ENCODE measurements around the gene MMP2.

MMP2 gene

GRCh38 chr16:55469821-55470532 is 9.0 kb upstream of the MMP2 start:
- Histone ChIP-seq H2AFZ (ENCODE audit: low read length) (no peak overlapping the region), H3K27ac (ENCODE audit: low read length) (no peak overlapping the region), H3K4me2 (ENCODE audit: low read depth, low read length) (no peak overlapping the region), H4K20me1 (ENCODE audit: insufficient read depth, low read length) (no peaks in the 10 kb centered on the region), H3K27me3 (replicated peaks; ENCODE audit: insufficient read depth, low read length) (no peaks in the 10 kb centered on the region), H3K79me2 (ENCODE audit: low read length) (no peaks in the 10 kb centered on the region), H3K9me2 (replicated peaks; ENCODE audit: insufficient read depth, low read length) (no peaks in the 10 kb centered on the region), H3F3A (ENCODE audit: insufficient read depth, low read length) (no peaks in the 10 kb centered on the region), H3K9ac (ENCODE audit: low read length) (no peak overlapping the region), H3K4me3 (ENCODE audit: low read length) (no peak overlapping the region), H3K9me3 (replicated peaks; ENCODE audit: insufficient read depth, low read length) (no peaks in the 10 kb centered on the region), H3K4me1 (ENCODE audit: low read length) (no peaks in the 10 kb centered on the region), H3K36me3 (replicated peaks; ENCODE audit: insufficient read depth, low read length) (no peaks in the 10 kb centered on the region)
- TF ChIP-seq EZH2phosphoT487 (IDR thresholded peaks at IDR 0.05; ENCODE audit: low read length): no peak
- TF ChIP-seq, protein P1, sequence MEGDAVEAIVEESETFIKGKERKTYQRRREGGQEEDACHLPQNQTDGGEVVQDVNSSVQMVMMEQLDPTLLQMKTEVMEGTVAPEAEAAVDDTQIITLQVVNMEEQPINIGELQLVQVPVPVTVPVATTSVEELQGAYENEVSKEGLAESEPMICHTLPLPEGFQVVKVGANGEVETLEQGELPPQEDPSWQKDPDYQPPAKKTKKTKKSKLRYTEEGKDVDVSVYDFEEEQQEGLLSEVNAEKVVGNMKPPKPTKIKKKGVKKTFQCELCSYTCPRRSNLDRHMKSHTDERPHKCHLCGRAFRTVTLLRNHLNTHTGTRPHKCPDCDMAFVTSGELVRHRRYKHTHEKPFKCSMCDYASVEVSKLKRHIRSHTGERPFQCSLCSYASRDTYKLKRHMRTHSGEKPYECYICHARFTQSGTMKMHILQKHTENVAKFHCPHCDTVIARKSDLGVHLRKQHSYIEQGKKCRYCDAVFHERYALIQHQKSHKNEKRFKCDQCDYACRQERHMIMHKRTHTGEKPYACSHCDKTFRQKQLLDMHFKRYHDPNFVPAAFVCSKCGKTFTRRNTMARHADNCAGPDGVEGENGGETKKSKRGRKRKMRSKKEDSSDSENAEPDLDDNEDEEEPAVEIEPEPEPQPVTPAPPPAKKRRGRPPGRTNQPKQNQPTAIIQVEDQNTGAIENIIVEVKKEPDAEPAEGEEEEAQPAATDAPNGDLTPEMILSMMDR (IDR thresholded peaks at IDR 0.05; ENCODE audit: low read length): no peak
- TF ChIP-seq EZH2 (optimal IDR thresholded peaks at IDR 0.05; ENCODE audit: low read depth, low read length): no peak
- no peak for DNase-seq

GRCh38 chr16:55470533-55471371 is 8.2 kb upstream of the MMP2 start:
- TF ChIP-seq EZH2 (optimal IDR thresholded peaks at IDR 0.05; ENCODE audit: low read depth, low read length) (no peak), EZH2phosphoT487 (IDR thresholded peaks at IDR 0.05; ENCODE audit: low read length) (no peak)
- TF ChIP-seq, protein P1 (IDR thresholded peaks at IDR 0.05; ENCODE audit: low read length): no peak
- Histone ChIP-seq H3F3A (ENCODE audit: insufficient read depth, low read length) (no peaks in the 10 kb centered on the region), H3K27ac (ENCODE audit: low read length) (no peak overlapping the region), H3K4me1 (ENCODE audit: low read length) (no peaks in the 10 kb centered on the region), H3K27me3 (replicated peaks; ENCODE audit: insufficient read depth, low read length) (no peaks in the 10 kb centered on the region), H3K9me3 (replicated peaks; ENCODE audit: insufficient read depth, low read length) (no peaks in the 10 kb centered on the region), H3K79me2 (ENCODE audit: low read length) (no peaks in the 10 kb centered on the region), H2AFZ (ENCODE audit: low read length) (no peak overlapping the region), H3K4me3 (ENCODE audit: low read length) (no peak overlapping the region), H3K9me2 (replicated peaks; ENCODE audit: insufficient read depth, low read length) (no peaks in the 10 kb centered on the region), H3K36me3 (replicated peaks; ENCODE audit: insufficient read depth, low read length) (no peaks in the 10 kb centered on the region), H3K9ac (ENCODE audit: low read length) (no peak overlapping the region), H4K20me1 (ENCODE audit: insufficient read depth, low read length) (no peaks in the 10 kb centered on the region), H3K4me2 (ENCODE audit: low read depth, low read length) (no peak overlapping the region)
- no peak for DNase-seq

DNA sequence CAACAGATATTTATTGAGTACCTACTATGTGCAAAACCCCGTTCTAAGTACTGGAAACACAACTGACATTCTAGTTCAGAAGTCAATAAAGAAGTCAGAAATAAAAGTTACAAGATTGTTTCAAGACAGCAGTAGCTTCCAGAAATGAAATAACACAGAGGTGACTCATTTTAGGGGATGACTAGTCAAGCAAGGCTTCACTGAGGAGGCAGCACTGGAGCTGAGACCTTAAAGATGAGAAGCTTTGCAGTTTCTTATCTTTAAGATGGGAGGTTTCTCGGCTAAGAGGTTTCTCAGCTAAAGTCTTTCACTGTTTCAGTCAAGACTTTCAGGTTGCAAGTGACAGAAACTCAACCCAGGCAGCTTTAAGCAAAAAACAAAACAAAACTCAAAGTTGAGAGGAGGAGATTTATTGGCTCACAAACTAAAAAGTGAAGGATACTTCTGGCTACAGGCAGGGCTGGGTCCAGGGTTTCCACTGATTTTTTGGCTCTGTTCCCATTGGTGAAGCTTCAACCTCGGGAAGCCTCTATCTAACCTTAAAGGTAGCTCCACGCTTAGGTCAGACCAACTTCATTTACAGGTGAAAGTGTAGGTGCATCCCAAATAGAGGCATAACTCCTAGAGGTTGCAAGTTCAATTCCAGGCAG is 7.4 kb upstream of the MMP2 start:
- TF ChIP-seq, protein P1 (IDR thresholded peaks at IDR 0.05; ENCODE audit: low read length): no peak
- no peak for TF ChIP-seq EZH2phosphoT487 (IDR thresholded peaks at IDR 0.05; ENCODE audit: low read length)
- TF ChIP-seq EZH2 (optimal IDR thresholded peaks at IDR 0.05; ENCODE audit: low read depth, low read length): no peak
- Histone ChIP-seq H4K20me1 (ENCODE audit: insufficient read depth, low read length) (no peaks in the 10 kb centered on the region), H3K27ac (ENCODE audit: low read length) (no peak overlapping the region), H3K4me2 (ENCODE audit: low read depth, low read length) (no peak overlapping the region), H3K27me3 (replicated peaks; ENCODE audit: insufficient read depth, low read length) (no peaks in the 10 kb centered on the region), H3K36me3 (replicated peaks; ENCODE audit: insufficient read depth, low read length) (no peaks in the 10 kb centered on the region), H3F3A (ENCODE audit: insufficient read depth, low read length) (no peaks in the 10 kb centered on the region), H3K9me3 (replicated peaks; ENCODE audit: insufficient read depth, low read length) (no peaks in the 10 kb centered on the region), H3K4me1 (ENCODE audit: low read length) (no peaks in the 10 kb centered on the region), H3K9ac (ENCODE audit: low read length) (no peak overlapping the region), H3K9me2 (replicated peaks; ENCODE audit: insufficient read depth, low read length) (no peaks in the 10 kb centered on the region), H3K4me3 (ENCODE audit: low read length) (no peak overlapping the region), H2AFZ (ENCODE audit: low read length) (no peak overlapping the region), H3K79me2 (ENCODE audit: low read length) (no peaks in the 10 kb centered on the region)
- no peak for DNase-seq
